Heart right ventricle (tissue), 16 donors: Measurements from ENCODE around the gene ACSS3. TPM values are rescaled to one million over a fixed set of nuclear protein-coding genes. Genes with fewer than 3 reads are reported as not detected.

Experiments used
- ATAC-seq, 8 donors: fragments of 200-7000 bp; cut with Tn5 transposase; one replicate each; pipeline ENCODE4 v1.9.1; 2020; ENCODE audit warnings: mild to moderate bottlenecking in 8 of 8, moderate library complexity in 8 of 8, moderate number of reproducible peaks in 1 of 8
- DNase-seq, 2 donors: peaks; one replicate each; pipeline ENCODE4 v3.0.0-alpha.2; 2020
- H3K27ac ChIP-seq, 10 donors: fragments of 200-600 bp; sonication (generic) in 2 of 10; one replicate each; pipeline versions ENCODE4 v1.5.0 to v1.8.0; 2020 to 2022; ENCODE audit warnings: mild to moderate bottlenecking in 3 of 10
- H3K27me3 ChIP-seq, 7 donors: fragments of 200-600 bp; one replicate each; pipeline ENCODE4 v1.8.0; 2021 to 2022; ENCODE audit warnings: mild to moderate bottlenecking in 2 of 7
- H3K36me3 ChIP-seq, 9 donors: fragments of 200-600 bp; sonication (generic) in 1 of 9; one replicate each; pipeline versions ENCODE4 v1.5.0 to v1.8.0; 2020 to 2022; ENCODE audit warnings: mild to moderate bottlenecking in 2 of 9
- H3K4me1 ChIP-seq, 9 donors: fragments of 200-600 bp; sonication (generic) in 1 of 9; one replicate each; pipeline versions ENCODE4 v1.5.0 to v1.8.0; 2020 to 2022; ENCODE audit warnings: mild to moderate bottlenecking in 4 of 9
- H3K4me3 ChIP-seq, 10 donors: fragments of 200-600 bp; sonication (generic) in 2 of 10; one replicate each; pipeline versions ENCODE4 v1.5.0 to v1.8.0; 2020 to 2022; ENCODE audit warnings: mild to moderate bottlenecking in 7 of 10, moderate library complexity in 2 of 10
- H3K9me3 ChIP-seq, 11 donors: fragments of 200-600 bp in 10 of 11; sonication (generic) in 2 of 11; one replicate each; pipeline versions ENCODE4 v1.5.0 to v1.8.0; 2013 to 2022; ENCODE audit warnings: mild to moderate bottlenecking in 2 of 11, control low read depth in 1 of 11, moderate library complexity in 1 of 11
- WGBS, 2 donors: extraction: QIAGEN DNeasy Blood & Tissue Kit; methylation state at CpG; one replicate each; pipeline ENCODE4 v1.1.7; 2013; ENCODE audit warnings: inconsistent platforms in 1 of 2; 5-methylcytosine and 5-hydroxymethylcytosine counted together
- intact Hi-C, 10 donors: fragments of 100-400 bp; cut with DNase I; formaldehyde crosslinking; loops; one replicate each; pipeline versions ENCODE4 v1.11.1 to v1.14.2; 2022
- polyA plus RNA-seq, 2 donors: library from polyadenylated mRNA; stranded (reverse); fragments of 200-250 nt; gene quantifications; one replicate each; pipeline ENCODE4 v1.2.3, GENCODE V29; 2013
- total RNA-seq, 10 donors: library from RNA; stranded (reverse); fragmentation: NEBNext Ultra II Directional in 3 of 10; extraction: Animal tissue kit (Norgen Biotek cat#: 25700) in 3 of 10; gene quantifications; one replicate each; pipeline versions ENCODE4 v1.2.1 to v1.2.4, GENCODE V29; 2021 to 2023
- TF ChIP-seq, protein P1 (sequence below), 9 donors: fragments of 200-600 bp; sonication (generic) in 2 of 9; IDR thresholded peaks; one replicate each; pipeline versions ENCODE4 v1.5.0 to v1.8.0; 2021 to 2022; ENCODE audit warnings: antibody characterized with exemption in 9 of 9, mild to moderate bottlenecking in 5 of 9, moderate library complexity in 1 of 9
- donor health status: Arrhythmogenic right ventricular cardiomyopathy.
- donor health status: ischemic (EF 13 %, LVEDD 7.1; RV severe dilation, severe dysfunction).
- donor health status: healthy with polysubstance abuse.
- donor health status: DM: no; HTN: yes; CAD: no.
- donor health status: DM: no; HTN: no; CAD: no.
- donor health status: ischemic (EF 25% LVEDD 6.9; RV normal size, moderate dysfunction).
- donor health status: ischemic (EF 25% LVEDD 5.7; RV mildly dilated, moderate dysfunction).
- donor health status: healthy.
- donor health status: DM: yes; HTN: yes; CAD: no.
- donor health status: Ischemic cardiomyopathy.
- donor health status: ischemic (EF 35%, LVEDD 5.7; RV mildly dilated, moderate dysfunction).
- donor health status: nonischemic (EF 11% LVEDD 7.7; RV severe dilation, severe dysfunction).
- donor health status: DM: yes; HTN: yes; CAD: no.
- donor health status: PGD.
- donor health status: ischemic (EF 29% LVEDD 5.4; RV normal size, mild dysfunction).
- donor health status: nonischemic (EF 23%, LVEDD 6.1; RV moderate dilation, normal function).

Gene ACSS3
- total and polyA plus RNA-seq, 12 donors, result 11.3 to 30.3 (median 25.0) TPM

DNA sequence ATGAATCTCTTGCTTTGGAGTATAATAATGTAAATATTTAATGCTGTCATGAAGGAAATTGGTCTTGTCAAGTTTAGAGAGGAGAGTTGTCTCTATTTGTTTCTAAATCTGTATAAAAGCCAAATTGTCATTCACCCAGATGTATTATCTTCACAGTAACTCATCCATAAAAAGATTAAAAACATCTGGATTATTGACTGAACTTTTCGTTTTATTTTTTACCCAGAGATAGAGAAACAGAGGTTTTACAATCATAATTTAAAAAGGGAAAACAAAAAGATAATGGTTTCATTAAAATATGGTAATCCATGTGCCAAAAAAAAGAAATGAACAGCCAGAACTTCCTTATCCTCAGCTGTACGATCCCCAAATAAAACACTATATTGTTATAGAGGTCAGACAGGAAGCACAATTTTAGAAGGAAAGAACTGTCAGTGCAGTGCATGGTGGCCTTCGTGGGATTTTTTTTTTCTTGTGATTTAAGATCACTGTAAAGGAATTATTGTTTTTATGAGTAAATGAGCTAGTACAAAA lies 125.9 kb downstream of the ACSS3 start:
- 32 to 46% methylated on average over 3 of the region's 3 CpGs for WGBS, 2 donors
- Histone ChIP-seq H3K27ac (peak overlapping the region in 1 of 10 donors; percentile 18), H3K4me3 (no peak overlapping the region), H3K4me1 (peaks cover 0 to 16% (median 0%) of the 10 kb centered on the region in 9 donors), H3K9me3 (no peaks in the 10 kb centered on the region), H3K36me3 (peaks cover 0 to 15% (median 0%) of the 10 kb centered on the region in 9 donors), H3K27me3 (no peaks in the 10 kb centered on the region)
- TF ChIP-seq, protein P1, sequence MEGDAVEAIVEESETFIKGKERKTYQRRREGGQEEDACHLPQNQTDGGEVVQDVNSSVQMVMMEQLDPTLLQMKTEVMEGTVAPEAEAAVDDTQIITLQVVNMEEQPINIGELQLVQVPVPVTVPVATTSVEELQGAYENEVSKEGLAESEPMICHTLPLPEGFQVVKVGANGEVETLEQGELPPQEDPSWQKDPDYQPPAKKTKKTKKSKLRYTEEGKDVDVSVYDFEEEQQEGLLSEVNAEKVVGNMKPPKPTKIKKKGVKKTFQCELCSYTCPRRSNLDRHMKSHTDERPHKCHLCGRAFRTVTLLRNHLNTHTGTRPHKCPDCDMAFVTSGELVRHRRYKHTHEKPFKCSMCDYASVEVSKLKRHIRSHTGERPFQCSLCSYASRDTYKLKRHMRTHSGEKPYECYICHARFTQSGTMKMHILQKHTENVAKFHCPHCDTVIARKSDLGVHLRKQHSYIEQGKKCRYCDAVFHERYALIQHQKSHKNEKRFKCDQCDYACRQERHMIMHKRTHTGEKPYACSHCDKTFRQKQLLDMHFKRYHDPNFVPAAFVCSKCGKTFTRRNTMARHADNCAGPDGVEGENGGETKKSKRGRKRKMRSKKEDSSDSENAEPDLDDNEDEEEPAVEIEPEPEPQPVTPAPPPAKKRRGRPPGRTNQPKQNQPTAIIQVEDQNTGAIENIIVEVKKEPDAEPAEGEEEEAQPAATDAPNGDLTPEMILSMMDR (IDR thresholded peaks at IDR 0.05), result no peak
- ATAC-seq (peak in 1 of 8 donors; percentile 39), DNase-seq (no peak)
- intact Hi-C loops, result no loop called here

DNA sequence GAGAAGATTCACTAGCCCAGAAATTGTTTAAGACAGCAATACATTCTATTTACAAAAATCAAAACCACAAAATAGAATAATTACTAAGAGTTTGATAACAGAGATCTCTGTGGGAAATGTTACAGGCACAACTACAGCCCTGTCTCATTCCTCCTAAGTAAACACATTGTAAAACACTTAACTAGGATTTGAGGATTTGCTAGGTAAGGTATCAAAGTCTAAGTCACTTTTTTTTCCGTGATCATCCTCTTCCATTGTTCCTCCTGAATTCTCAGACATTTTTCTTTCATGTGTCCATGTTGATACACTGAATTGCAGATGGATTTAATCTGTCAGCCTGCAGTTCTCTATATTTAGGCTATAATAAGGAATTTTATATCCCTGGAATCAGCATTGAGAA lies 127.5 kb downstream of the ACSS3 start:
- 78 to 83% methylated on average over 1 of the region's 1 CpG for WGBS, 2 donors

DNA sequence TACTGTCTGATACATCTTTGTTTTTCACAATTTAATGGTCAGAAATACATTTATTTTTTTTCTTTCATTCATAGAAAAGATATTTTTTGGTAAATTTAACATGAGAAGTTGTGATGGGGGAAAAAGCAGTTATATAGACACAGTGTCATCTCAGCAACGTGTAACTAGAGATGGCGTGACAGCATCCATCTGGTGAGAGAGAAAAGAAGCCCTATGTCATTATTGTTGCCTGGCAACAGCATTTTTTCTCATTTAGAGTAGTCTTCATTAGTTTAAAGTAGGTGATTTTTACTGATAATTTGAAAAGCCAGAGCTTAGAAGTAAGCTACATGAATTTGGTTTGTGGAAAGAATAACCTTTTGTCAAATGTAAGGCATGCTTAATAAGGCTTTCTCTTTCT lies 128.6 kb downstream of the ACSS3 start:
- no peak overlapping the region for H3K4me3 ChIP-seq
- WGBS, 2 donors, result 74 to 80% methylated on average over 2 of the region's 2 CpGs
- no peak overlapping the region for H3K27ac ChIP-seq
- H3K4me1 ChIP-seq, result peaks cover 0 to 40% (median 12%) of the 10 kb centered on the region in 9 donors
- no peak for DNase-seq
- no peak for ATAC-seq
- H3K36me3 ChIP-seq, result peaks cover 0 to 1% (median 0%) of the 10 kb centered on the region in 9 donors
- H3K27me3 ChIP-seq, result no peaks in the 10 kb centered on the region
- intact Hi-C loops, result no loop called here
- H3K9me3 ChIP-seq, result no peaks in the 10 kb centered on the region
- TF ChIP-seq, protein P1 (IDR thresholded peaks at IDR 0.05), result no peak

More for the DNA sequence above, 127.5 kb downstream of the ACSS3 start:
- Histone ChIP-seq H3K9me3 (no peaks in the 10 kb centered on the region), H3K27me3 (no peaks in the 10 kb centered on the region), H3K4me1 (peaks cover 0 to 33% (median 12%) of the 10 kb centered on the region in 9 donors), H3K36me3 (peaks cover 0 to 3% (median 0%) of the 10 kb centered on the region in 9 donors), H3K27ac (no peak overlapping the region), H3K4me3 (no peak overlapping the region)
- ATAC-seq (no peak), DNase-seq (no peak)
- TF ChIP-seq, protein P1 (IDR thresholded peaks at IDR 0.05), result no peak
- intact Hi-C loops, result no loop called here

DNA sequence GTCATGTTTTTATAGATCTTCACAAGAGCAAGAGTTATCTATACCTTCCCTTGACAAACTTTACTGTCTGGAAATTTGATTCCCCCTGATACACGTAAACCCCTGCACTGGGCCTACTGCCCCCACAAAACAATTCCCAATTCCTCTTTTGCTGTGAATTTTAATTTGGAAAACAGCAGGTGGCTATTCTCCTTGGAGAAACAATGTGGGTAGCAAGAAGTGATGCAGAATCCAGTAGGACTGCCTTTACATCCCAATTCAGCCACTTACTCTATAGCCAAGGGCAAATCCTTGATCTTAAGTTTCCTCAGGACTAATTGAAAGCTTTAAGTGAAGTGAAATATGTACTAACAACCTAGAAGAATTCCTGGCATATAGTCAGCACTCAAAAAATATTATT lies 129.3 kb downstream of the ACSS3 start:
- H3K4me1 ChIP-seq, result peaks cover 0 to 40% (median 12%) of the 10 kb centered on the region in 9 donors
- DNase-seq, result no peak
- no peak for ATAC-seq
- intact Hi-C loops, result no loop called here
- H3K36me3 ChIP-seq, result no peaks in the 10 kb centered on the region
- 94 to 96% methylated on average over 1 of the region's 1 CpG for WGBS, 2 donors
- H3K27ac ChIP-seq, result no peak overlapping the region
- no peak overlapping the region for H3K4me3 ChIP-seq
- H3K27me3 ChIP-seq, result no peaks in the 10 kb centered on the region
- no peaks in the 10 kb centered on the region for H3K9me3 ChIP-seq
- TF ChIP-seq, protein P1 (IDR thresholded peaks at IDR 0.05), result no peak
